ENCODE measurements around the gene SLC25A30.
"Not testable (repeated sequence)": the region's sequence is repeated elsewhere in the genome, so short reads cannot be mapped to it uniquely, and the experiment has no call there.

Gene SLC25A30

DNA sequence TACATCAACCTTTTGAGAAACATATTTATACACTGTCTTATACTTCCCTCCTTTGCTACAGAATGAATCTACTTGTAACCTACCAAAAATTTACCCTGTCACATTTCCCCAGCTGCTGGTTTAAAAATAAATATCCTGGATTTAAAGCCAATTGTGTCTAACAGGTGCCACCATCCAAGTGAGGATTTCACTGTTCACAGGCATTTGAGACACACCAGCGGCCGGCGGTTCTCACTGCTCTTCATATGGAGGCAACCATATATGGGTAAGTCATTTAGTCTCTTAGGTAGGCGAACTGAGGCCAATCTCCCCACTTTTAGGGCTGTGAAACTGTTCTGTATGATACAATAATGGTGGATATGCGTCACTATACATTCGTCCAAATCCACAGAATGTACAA, 26.2 kb downstream of the SLC25A30 start:
- no peak for DNase-seq (ENCODE audit: low read depth in 2 of 2)

DNA sequence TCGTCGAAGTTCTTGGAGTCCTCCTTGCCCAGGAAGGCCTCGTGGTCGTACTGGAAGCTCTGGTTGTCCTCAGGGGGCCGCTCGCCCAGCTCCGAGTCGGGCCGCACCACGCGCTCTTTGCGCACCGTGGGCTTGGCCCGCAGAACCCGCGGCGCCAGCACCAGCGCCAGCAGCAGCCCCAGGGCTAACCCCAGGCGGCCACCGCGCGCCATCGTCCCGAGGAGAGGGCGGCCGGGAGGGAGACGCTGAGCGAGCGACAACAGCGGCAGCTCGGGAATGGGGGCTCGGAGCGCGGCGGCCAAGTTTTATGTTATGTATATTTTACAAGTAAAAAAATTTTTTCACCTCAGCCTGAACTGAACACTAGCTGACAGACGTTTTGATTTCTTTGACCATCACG, 27.0 kb downstream of the SLC25A30 start:
- not testable (repeated sequence) for DNase-seq (ENCODE audit: low read depth in 2 of 2)

DNA sequence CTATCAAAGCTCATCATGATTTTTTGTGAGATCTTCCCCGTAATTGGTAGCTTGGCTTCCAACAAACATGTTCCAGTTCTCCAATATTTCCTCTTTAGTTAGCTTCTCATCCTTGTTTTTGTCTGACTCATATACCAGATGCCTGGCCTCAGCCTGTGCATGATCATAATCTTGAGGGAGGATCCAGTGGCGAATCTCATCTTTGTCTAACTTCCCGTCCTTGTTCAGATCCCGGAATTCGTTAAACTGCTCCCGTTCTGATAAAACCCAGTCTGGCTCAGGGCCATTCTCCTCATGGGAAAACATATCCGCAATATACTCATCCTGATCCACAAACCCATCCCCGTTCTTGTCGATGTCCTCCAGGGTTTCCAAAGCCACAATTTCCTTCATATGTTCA, 27.8 kb downstream of the SLC25A30 start:
- DNase-seq (ENCODE audit: low read depth in 2 of 2), result not testable (repeated sequence)

DNA sequence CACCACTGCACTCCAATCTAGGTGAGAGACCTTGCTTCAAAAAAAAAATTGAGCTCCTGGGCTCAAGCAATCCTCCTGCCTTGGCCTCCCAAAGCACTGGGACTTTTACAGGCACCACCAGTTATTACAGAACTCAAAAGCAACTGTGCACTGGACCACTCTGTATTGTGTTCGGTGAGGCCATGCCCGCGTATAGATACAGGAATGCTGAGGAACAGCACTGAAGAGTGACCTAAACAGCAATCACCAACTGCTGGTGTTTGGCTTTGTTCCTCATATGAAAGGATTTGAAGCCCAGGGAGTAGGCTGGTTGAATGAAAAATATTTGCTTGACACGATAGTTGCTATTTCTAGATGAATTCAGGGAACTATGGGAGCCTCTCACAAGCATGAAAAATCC, 29.5 kb downstream of the SLC25A30 start:
- no peak for DNase-seq (ENCODE audit: low read depth in 2 of 2)

DNA sequence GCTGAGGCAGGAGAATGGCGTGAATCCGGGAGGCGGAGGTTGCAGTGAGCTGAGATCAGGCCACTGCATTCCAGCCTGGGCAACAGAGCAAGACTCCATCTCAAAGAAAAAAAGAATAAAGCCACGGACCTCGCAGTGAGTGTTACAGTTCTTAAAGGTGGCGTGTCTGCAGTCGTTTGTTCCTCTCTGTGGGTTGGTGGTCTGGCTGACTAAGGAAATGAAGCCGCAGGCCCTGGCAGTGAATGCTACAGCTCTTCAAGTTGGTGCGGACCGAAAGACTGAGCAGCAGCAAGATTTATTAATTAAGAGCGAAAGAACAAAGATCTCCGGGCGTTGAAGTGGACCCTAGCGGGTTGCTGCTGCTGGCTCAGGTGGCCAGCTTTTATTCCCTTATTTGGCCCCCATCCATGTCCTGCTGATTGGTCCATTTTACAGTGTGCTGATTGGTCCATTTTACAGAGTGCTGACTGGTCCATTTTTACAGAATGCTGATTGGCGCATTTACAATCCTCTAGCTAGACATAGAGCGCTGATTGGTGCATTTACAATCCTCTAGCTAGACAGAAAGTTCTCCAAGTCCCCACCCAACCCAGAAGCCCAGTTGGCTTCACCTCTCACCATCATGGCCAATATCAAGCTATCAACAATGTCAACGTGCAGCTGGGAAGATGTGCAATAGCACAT, 31.1 kb downstream of the SLC25A30 start:
- DNase-seq (ENCODE audit: low read depth in 2 of 2), result not testable (repeated sequence)

DNA sequence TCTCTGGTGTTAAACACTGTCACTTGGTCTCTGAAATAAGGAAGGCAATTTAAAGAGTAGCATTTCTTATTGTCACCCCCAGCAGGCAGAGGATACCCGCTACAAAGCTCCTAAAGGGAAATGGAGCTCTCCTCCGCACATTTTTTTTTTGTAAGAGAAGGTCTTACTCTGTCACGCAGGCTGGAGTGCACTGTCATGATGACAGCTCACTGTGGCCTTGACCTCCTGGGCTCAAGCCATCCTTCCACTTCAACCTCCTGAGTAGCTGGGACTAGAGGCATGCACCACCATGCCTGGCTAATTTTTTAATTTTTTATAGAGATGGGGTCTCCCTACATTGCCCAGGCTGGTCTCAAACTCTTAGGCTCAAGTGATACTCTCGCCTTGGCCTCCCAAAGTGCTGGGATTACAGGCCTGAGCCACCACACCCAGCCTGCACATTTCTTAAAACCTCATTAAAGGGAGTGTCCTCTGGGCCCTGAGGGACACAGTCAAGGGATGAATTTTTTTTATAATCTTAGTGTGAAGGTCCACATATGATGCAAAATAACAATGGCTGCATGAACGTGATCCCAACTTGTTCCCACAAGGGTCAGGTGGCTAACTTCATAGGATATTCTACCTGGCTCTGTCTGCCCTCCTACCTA, 32.1 kb downstream of the SLC25A30 start:
- no peak for DNase-seq (ENCODE audit: low read depth in 2 of 2)

DNA sequence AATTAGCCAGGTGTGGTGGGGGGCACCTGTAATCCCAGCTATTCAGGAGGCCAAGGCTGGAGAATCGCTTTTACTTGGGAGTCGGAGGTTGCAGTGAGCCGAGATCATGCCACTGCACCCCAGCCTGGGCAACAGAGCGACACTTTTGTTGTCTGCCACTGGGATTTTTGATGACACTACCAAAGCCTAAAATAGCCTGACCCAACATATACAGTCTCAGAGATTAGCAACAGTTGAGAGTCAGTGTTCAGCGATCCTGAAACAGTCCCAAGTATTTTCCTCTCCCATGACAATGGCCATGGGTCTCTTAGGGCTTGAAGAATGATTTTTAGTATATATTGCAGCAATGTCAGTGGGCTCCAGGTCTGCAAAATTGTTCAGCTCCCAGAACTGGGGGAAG, 32.9 kb downstream of the SLC25A30 start:
- DNase-seq (ENCODE audit: low read depth in 2 of 2), result no peak

DNA sequence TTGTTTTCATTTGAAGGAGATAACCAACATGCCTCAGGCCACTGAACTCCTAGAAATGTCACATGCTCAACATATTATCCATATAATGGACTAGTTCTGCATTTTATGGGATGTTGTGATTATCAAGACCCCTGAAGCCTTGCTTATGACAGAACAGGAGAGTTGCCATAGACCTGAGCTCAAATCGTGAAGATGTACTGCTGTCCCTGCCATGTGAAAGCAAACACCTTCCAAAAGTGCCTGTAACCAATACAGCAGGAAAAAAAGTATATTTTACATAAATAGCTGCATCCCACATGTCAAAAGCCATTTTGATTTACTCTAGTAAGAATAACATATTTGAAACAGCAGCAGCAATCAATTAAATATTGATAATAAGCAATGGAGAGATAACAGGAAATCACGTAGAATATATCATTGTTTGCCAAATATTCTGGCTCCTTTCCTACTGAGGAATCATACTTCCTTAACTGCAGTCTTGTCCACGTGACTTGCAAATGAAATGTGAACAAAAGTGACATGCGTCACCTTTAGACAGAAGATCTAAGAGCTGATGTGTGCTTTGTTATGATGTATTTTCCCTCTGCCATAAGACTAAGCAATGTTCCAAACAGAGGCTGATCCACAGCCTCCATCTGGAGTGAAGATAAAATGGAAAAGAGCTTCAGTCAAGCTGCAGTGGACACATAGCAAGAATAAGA, 33.5 kb downstream of the SLC25A30 start:
- DNase-seq (ENCODE audit: low read depth in 2 of 2), result no peak

DNA sequence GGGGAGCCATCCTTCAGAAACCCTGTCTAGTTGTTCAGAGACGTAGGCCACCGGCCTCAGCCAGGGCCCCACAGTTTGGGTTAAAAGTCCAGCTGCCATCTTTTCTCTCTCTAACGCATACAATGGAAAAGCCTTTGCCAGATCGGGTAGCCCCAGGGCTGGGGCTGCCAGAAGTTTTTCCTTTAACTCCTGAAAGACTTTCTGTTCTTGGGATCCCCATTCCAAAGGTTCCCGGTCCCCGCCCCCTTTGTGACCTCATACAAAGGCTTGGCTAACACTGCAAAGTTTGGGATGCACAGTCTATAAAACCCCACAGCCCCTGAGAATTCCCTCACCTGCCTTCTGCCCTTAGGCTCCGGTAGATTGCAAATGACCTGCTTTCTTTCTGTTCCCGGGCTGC, 35.4 kb downstream of the SLC25A30 start:
- not testable (repeated sequence) for DNase-seq (ENCODE audit: low read depth in 2 of 2)

DNA sequence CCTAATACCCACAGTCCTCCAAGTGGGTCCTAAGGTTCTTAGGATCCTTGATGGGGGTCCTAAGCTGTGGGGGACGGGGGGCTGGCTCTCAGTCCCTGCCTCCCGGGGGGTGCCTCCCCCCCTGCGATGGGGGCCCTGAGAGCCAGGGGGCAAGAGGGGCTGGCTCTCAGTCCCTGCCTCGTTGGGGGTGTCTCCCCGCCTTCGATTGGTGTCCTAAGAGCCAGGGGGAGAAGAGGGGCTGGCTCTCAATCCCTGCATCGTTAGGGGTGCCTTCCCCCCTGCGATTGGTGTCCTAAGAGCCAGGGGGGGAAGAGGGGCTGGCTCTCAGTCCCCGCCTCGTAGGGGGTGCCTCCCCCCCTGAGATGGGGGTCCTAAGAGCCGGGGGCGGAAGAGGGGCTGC, 37.0 kb downstream of the SLC25A30 start:
- DNase-seq (ENCODE audit: low read depth in 2 of 2), result no peak

DNA sequence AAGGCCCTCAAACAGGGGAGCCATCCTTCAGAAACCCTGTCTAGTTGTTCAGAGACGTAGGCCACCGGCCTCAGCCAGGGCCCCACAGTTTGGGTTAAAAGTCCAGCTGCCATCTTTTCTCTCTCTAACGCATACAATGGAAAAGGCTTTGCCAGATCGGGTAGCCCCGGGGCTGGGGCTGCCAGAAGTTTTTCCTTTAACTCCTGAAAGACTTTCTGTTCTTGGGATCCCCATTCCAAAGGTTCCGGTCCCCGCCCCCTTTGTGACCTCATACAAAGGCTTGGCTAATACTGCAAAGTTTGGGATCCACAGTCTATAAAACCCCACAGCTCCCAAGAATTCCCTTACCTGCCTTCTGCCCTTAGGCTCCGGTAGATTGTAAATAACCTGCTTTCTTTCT, 37.5 kb downstream of the SLC25A30 start:
- not testable (repeated sequence) for DNase-seq (ENCODE audit: low read depth in 2 of 2)

DNA sequence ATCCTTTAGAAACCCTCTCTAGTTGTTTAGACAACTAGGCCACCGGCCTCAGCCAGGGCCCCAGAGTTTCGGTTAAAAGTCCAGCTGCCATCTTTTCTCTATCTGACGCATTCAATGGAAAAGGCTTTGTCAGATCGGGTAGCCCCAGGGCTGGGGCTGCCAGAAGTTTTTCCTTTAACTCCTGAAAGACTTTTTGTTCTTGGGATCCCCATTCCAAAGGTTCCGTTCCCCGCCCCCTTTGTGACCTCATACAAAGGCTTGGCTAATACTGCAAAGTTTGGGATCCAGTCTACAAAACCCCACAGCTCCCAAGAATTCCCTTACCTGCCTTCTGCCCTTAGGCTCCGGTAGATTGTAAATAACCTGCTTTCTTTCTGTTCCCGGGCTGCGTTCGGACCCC, 38.7 kb downstream of the SLC25A30 start:
- not testable (repeated sequence) for DNase-seq (ENCODE audit: low read depth in 2 of 2)

DNA sequence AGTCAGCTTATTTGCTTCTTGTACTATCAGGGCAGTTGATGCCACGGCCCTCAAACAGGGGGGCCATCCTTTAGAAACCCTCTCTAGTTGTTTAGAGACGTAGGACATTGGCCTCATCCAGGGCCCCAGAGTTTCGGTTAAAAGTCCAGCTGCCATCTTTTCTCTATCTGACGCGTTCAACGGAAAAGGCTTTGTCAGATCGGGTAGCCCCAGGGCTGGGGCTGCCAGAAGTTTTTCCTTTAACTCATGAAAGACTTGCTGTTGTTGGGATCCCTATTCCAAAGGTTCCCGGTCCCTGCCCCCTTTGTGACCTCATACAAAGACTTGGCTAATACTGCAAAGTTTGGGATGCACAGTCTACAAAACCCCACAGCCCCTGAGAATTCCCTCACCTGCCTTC, 39.4 kb downstream of the SLC25A30 start:
- DNase-seq (ENCODE audit: low read depth in 2 of 2), result not testable (repeated sequence)

DNA sequence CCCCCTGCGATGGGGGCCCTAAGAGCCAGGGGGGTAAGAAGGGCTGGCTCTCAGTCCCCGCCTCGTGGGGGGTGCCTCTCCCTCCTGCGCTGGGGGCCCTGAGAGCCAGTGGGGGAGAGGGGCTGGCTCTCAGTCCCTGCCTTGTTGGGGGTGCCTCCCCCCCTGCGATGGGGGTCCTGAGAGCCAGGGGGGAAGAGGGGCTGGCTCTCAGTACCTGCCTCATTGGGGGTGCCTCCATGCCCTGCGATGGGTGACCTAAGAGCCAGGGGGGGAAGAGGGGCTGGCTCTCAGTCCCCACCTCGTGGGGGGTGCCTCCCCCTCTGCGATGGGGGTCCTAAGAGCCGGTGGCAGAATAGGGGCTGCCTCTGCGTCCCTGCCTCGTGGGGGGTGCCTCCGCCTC, 40.9 kb downstream of the SLC25A30 start:
- DNase-seq (ENCODE audit: low read depth in 2 of 2), result not testable (repeated sequence)

DNA sequence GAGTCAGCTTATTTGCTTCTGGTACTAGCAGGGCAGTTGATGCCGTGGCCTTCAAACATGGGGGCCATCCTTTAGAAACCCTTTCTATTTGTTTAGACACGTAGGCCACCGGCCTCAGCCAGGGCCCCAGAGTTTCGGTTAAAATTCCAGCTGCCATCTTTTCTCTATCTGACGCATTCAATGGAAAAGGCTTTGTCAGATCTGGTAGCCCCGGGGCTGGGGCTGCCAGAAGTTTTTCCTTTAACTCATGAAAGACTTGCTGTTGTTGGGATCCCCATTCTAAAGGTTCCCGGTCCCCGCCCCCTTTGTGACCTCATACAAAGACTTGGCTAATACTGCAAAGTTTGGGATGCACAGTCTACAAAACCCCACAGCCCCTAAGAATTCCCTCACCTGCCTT, 41.5 kb downstream of the SLC25A30 start:
- not testable (repeated sequence) for DNase-seq (ENCODE audit: low read depth in 2 of 2)

DNA sequence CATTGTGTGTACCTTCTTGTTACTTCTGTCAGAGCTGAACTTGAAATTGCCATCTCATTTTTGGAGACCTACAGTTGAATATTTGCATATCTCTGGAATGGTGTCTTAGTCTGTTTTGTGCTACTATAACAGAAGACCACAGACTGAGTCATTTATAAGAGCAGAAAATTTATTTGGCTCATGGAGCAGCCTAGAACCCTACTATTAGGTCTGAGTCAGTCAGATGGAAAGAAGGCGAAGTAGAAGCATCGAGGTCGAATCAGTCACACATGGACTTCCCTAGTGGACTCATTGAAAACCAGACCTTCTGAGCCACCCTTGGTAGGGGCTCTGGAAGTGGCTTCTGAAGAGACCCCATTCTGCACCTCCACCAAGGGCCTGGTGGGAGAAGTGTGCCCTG, 43.3 kb downstream of the SLC25A30 start:
- DNase-seq (ENCODE audit: low read depth in 2 of 2), result no peak

DNA sequence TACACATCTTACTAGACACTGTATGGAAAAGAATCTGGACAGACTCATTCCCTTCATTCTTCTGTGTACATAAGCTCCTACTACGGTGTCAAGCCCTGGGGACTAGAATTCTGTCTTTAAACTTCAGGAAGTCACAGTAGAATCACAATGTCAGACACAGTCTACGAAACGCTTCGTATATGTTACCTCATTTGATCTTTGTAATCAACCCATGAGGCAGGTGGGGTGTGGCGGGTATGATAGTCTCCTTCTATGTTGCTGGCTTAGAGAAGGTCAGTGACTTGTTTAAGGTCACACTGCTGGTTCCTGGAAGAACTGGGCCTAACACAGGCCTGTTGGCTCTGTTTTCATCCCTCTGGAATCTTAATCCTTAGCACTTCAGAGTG, 45.0 kb downstream of the SLC25A30 start:
- DNase-seq (ENCODE audit: low read depth in 2 of 2), result no peak

DNA sequence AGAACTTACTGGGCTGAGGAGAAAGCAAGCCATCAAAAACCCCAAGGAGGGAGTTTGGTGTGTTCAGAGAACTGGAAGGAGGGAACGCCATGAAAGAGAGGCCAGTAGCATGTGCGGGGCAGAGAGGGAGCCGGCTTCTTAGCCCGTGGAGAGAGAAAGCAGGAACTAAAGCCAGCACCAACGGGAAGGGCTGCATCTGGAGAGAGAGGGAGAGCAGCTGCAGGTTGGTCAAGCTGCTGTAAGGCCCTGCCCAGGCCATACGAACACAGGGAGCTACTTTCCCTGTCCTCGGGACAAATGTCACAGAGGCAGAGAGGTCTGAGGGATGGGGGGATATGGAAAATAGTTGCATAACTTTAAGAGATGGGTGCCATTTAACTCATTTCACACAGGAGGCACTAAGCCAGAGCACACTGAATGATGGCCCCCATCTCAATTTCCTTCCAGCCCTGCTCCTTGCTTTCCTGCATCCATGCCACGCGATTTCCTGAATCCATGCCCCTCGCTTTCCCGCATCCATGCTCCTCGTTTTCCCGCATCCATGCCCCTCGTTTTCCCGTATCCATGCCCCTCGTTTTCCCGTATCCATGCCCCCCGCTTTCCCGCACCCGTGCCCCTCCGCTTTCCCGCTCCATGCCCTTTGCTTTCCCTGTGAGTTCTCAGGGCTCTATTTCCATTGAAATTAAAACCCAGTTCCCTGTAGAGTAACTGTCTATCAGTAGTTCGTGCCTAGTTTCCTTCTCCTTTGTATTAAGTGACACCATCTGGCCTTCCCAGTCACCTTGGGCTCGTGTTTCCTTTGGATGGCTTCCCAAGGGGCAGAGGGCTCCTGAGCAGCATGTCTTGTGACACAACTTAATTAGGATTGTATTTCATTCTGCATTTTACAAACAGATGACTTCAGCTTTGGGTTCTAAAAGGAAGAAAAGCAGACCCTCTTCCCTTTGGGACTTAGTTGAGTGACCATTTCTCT, 45.7 kb downstream of the SLC25A30 start:
- no peak for DNase-seq (ENCODE audit: low read depth in 2 of 2)

DNA sequence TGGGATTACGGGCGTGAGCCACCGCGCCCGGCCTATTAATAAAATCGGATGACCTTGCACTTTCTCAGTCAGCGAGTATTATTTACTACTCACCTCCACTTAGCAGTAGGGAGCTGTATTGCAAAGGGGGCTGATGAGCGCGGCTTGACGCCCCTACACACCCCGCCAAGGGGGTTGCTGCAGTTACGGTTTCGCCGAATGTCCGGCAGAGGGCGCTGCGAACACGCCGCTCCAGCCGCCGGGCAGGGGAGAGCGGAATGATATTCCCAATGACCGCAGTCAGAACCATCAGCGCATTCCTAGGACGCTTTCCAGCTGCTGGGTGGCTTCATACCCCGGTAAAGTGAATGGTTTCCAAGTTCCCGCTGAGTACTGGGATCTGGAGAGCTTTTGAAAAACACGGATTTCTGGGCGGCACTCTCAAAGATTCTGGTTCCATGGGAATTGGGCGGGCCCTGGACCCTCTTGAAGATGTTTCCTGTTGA, 47.2 kb downstream of the SLC25A30 start:
- DNase-seq (ENCODE audit: low read depth in 2 of 2), result peak; percentile 24 to 33

DNA sequence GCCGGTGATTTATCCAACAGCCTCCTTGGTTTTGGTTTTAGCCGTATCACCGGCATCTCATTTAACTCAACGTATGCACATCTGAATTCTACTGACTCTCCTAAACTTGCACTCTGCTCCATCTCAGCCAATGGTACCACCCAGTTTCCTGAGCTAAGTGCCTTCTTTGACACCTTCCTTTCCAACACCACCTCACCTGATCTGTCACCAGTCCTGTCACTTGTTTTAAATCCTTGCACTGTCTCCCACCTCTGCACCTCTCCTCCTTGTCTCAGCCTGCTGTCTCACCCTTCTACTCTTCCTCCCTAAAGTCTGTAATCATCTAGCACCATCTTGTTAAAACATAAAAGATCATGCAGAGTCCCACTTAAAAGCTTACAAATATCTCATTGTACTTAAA, 49.1 kb downstream of the SLC25A30 start:
- no peak for DNase-seq (ENCODE audit: low read depth in 2 of 2)

DNA sequence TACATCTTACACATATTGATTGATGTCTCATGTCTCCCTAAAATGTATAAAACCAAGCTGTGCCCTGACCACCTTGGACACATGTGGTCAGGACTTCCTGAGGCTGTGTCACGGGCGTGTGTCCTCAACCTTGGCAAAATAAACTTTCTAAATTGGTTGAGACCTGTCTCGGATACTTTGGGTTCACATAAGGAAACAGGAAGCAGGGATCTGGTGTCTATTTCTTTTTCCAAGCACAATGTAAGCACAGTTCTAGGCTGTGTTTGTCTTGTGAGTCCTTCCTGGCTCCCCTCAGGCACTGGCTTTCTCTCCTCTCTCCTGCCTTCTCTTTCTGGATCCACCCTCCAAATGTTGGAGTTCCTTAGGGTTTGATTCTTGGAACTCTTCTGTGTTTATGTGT, 49.6 kb downstream of the SLC25A30 start:
- no peak for DNase-seq (ENCODE audit: low read depth in 2 of 2)

DNA sequence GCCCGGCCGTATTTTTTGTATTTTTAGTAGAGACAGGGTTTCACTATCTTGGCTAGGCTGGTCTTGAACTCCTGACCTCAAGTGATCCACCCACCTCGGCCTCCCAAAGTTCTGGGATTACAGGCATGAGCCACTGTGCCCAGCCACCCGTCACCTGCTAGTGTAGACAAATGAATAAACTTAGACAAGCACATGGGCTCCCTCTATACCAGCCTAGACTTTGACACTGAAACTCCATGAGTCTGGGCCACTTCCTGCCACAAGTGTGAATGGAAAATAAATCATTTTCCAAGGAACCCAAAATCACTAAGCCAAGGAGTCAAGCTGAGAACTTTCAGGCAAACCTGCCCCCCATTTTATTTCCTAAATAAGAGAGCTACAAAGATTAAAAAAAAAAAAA, 50.2 kb downstream of the SLC25A30 start:
- DNase-seq (ENCODE audit: low read depth in 2 of 2), result no peak
